K562 (cell line): Measurements from ENCODE around the gene BRMS1. TPM values are rescaled to one million over a fixed set of nuclear protein-coding genes. Genes with fewer than 3 reads are reported as not detected.

Experiments
- CEBPG ChIP-seq, 3 experiments: fragments of 200-800 bp in 1 of 3; sonication (Bioruptor generic) in 1 of 3; sonication (generic) in 1 of 3; formaldehyde crosslinking in 1 of 3; IDR thresholded peaks in 2 of 3; conservative IDR thresholded peaks in 1 of 3; 2 replicates each; pipeline versions ENCODE4 v1.6.1 to v1.8.0; 2016 to 2022; ENCODE audit warnings: missing compliant biosample characterization in 2 of 3, missing genetic modification characterization in 2 of 3, mild to moderate bottlenecking in 1 of 3, missing genetic modification reagents in 1 of 3
- ESRRA ChIP-seq: fragments of 450-650 bp; IDR thresholded peaks from 2 replicates; pipeline ENCODE4 v1.6.1; 2014; ENCODE audit warnings: low read depth, mild to moderate bottlenecking, moderate library complexity, borderline replicate concordance
- FOXM1 ChIP-seq, 2 experiments: fragments of 450-650 bp in 1 of 2; sonication (generic) in 1 of 2; formaldehyde crosslinking in 1 of 2; IDR thresholded peaks; 2 replicates each; pipeline versions ENCODE4 v1.6.1 to v1.9.0; 2017 to 2022; ENCODE audit warnings: low read depth in 2 of 2, mild to moderate bottlenecking in 2 of 2, missing genetic modification reagents in 1 of 2, moderate library complexity in 1 of 2
- KLF16 ChIP-seq: IDR thresholded peaks from 2 replicates; pipeline ENCODE4 v1.6.1; 2016; ENCODE audit warnings: antibody characterized with exemption
- SNIP1 ChIP-seq: fragments of 450-650 bp; IDR thresholded peaks from 2 replicates; pipeline ENCODE4 v1.7.1; 2017; ENCODE audit warnings: low read depth, mild to moderate bottlenecking
- SRSF3 ChIP-seq: fragments of 200-400 bp; formaldehyde crosslinking; IDR thresholded peaks from 2 replicates; pipeline ENCODE4 v1.6.1; 2016; ENCODE audit warnings: mild to moderate bottlenecking, low read length, moderate library complexity; ENCODE audit not compliant: insufficient read depth
- TAF15 ChIP-seq: fragments of 200-400 bp; formaldehyde crosslinking; IDR thresholded peaks from 2 replicates; pipeline ENCODE4 v1.6.1; 2017; ENCODE audit warnings: mild to moderate bottlenecking, low read depth, low read length, moderate library complexity
- XRCC5 ChIP-seq: fragments of 200-400 bp; formaldehyde crosslinking; IDR thresholded peaks from 2 replicates; pipeline ENCODE4 v1.6.1; 2017; ENCODE audit warnings: low read depth, mild to moderate bottlenecking, low read length
- polyA plus RNA-seq, 8 experiments: library from polyadenylated mRNA; depleted of rRNA in 4 of 8; stranded (reverse) in 5 of 8; unstranded in 3 of 8; fragments of >200 nt; fragmentation: Nextera tagmentation in 2 of 8; fragmentation: Illumina TruSeq in 1 of 8; extraction: Ambion mirVana in 2 of 8; extraction: Trizol in 1 of 8; gene quantifications; 2 replicates each; pipeline versions ENCODE4 v1.2.1 to v1.2.3, GENCODE V29; 2011 to 2014; ENCODE audit warnings: inconsistent platforms in 1 of 8, missing spikeins in 1 of 8
- total RNA-seq, 7 experiments: library from RNA; depleted of rRNA in 6 of 7; stranded (reverse); fragments of >200 nt in 6 of 7; fragmentation: Illumina TruSeq in 2 of 7; extraction: Trizol in 2 of 7; gene quantifications; 2 replicates each; pipeline versions ENCODE4 v1.2.1 to v1.2.3, GENCODE V29; 2011 to 2021; ENCODE audit warnings: low replicate concordance in 1 of 7
- TF ChIP-seq, protein P1 (sequence below), 2 experiments: IDR thresholded peaks; 2 replicates each; pipeline ENCODE4 v1.6.1; 2011; ENCODE audit warnings: borderline replicate concordance in 1 of 2, control low read depth in 1 of 2, low read depth in 1 of 2, low read length in 1 of 2, mild to moderate bottlenecking in 1 of 2, mixed read lengths in 1 of 2, moderate library complexity in 1 of 2; ENCODE audit not compliant: insufficient read depth in 1 of 2, insufficient read length in 1 of 2, poor library complexity in 1 of 2, severe bottlenecking in 1 of 2; ENCODE audit errors: extremely low read depth in 1 of 2
- TF ChIP-seq, protein P2 (sequence below): fragments of 450-650 bp; IDR thresholded peaks from 2 replicates; pipeline ENCODE4 v1.6.1; 2016; ENCODE audit warnings: missing biosample characterization, missing genetic modification characterization
- TF ChIP-seq, protein P3 (sequence below): IDR thresholded peaks from 3 replicates; pipeline ENCODE4 v1.6.1; 2011; ENCODE audit warnings: borderline replicate concordance, mild to moderate bottlenecking, moderate library complexity; ENCODE audit not compliant: insufficient read length; ENCODE audit errors: extremely low read depth
- TF ChIP-seq, protein P4 (sequence below): fragments of 450-650 bp; IDR thresholded peaks from 2 replicates; pipeline ENCODE4 v1.6.1; 2016; ENCODE audit warnings: borderline replicate concordance

Gene BRMS1
- total and polyA plus RNA-seq, 9 of the 15 experiments (the other 6 are each of a cell fraction or from before 2014, with no cell fraction given), result 2.2 to 78.8 (median 33.4) TPM

DNA sequence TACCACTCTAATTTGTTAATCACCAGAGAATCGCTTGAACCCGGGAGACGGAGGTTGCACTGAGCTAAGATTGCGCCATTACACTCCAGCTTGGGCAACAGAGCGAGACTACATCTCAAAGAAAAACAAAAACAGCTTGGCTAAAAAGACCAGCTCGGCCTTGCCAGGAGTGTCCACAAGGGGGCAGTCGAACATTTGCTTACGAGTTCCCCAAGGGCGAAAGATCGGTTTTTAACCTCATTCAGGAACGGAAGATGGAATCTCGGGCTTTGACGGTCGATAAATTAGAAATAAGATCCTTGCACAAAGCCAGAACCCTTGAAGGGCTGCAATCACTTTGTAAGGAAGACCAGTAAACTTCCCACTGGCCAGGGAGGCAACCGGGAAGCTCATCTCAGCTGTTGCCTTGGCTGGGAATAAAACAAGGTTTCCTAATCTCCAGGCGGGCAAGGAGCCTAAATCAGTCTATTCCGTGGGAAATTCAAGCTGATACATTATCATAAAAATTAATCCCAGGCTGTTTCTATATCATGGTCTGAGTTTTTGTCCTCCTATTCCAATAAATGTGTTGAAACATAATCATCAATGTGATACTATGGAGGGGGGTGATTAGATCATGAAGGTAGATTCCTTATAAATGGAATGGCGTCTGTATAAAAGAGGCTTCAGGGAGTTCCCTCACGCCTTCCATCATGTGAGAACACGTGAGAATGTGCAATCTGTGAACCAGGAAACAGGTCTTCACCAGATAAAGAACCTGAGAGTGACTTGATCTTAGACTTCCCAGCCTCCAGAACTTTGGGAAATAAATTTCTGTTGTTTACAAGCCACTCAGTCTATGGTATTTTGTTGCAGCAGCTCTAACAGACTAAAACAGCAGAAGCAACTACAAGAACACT, 41.5 kb upstream of the BRMS1 start (continued):
- TF ChIP-seq, protein P1, sequence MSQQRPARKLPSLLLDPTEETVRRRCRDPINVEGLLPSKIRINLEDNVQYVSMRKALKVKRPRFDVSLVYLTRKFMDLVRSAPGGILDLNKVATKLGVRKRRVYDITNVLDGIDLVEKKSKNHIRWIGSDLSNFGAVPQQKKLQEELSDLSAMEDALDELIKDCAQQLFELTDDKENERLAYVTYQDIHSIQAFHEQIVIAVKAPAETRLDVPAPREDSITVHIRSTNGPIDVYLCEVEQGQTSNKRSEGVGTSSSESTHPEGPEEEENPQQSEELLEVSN (IDR thresholded peaks at IDR 0.05; ENCODE audit: borderline replicate concordance in 1 of 2, extremely low read depth in 1 of 2, insufficient read depth in 1 of 2, insufficient read length in 1 of 2, low read depth in 1 of 2, low read length in 1 of 2, poor library complexity in 1 of 2, severe bottlenecking in 1 of 2), result no peak
- TF ChIP-seq CEBPG (CRISPR knock-in tag; IDR thresholded peaks at IDR 0.05), result peak; percentile 80
- TF ChIP-seq CEBPG (tag; conservative IDR thresholded peaks at IDR 0.05 in 1 of 2, IDR thresholded peaks at IDR 0.05 in 1 of 2), result peak; percentile 83 to 91
- TF ChIP-seq KLF16, result peak; percentile 40; the same call in 1 of the 2 replicates
- TF ChIP-seq XRCC5, result peak; percentile 74; the same call in 1 of the 2 replicates
- TF ChIP-seq FOXM1 (IDR thresholded peaks at IDR 0.05; ENCODE audit: low read depth), result 0 out of 2 replicates have a peak, but pooled peaks have one; percentile 14
- TF ChIP-seq FOXM1 (CRISPR knock-in tag; IDR thresholded peaks at IDR 0.05; ENCODE audit: low read depth), result no peak
- TF ChIP-seq, protein P2, sequence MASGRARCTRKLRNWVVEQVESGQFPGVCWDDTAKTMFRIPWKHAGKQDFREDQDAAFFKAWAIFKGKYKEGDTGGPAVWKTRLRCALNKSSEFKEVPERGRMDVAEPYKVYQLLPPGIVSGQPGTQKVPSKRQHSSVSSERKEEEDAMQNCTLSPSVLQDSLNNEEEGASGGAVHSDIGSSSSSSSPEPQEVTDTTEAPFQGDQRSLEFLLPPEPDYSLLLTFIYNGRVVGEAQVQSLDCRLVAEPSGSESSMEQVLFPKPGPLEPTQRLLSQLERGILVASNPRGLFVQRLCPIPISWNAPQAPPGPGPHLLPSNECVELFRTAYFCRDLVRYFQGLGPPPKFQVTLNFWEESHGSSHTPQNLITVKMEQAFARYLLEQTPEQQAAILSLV (tag), result 0 out of 2 replicates have a peak, but pooled peaks have one; percentile 46
- peak; percentile 49; the same call in 1 of the 2 replicates for TF ChIP-seq ESRRA
- no peak for TF ChIP-seq SNIP1
- TF ChIP-seq TAF15, result no peak
- TF ChIP-seq, protein P3, sequence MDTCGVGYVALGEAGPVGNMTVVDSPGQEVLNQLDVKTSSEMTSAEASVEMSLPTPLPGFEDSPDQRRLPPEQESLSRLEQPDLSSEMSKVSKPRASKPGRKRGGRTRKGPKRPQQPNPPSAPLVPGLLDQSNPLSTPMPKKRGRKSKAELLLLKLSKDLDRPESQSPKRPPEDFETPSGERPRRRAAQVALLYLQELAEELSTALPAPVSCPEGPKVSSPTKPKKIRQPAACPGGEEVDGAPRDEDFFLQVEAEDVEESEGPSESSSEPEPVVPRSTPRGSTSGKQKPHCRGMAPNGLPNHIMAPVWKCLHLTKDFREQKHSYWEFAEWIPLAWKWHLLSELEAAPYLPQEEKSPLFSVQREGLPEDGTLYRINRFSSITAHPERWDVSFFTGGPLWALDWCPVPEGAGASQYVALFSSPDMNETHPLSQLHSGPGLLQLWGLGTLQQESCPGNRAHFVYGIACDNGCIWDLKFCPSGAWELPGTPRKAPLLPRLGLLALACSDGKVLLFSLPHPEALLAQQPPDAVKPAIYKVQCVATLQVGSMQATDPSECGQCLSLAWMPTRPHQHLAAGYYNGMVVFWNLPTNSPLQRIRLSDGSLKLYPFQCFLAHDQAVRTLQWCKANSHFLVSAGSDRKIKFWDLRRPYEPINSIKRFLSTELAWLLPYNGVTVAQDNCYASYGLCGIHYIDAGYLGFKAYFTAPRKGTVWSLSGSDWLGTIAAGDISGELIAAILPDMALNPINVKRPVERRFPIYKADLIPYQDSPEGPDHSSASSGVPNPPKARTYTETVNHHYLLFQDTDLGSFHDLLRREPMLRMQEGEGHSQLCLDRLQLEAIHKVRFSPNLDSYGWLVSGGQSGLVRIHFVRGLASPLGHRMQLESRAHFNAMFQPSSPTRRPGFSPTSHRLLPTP, result no peak
- TF ChIP-seq, protein P4, sequence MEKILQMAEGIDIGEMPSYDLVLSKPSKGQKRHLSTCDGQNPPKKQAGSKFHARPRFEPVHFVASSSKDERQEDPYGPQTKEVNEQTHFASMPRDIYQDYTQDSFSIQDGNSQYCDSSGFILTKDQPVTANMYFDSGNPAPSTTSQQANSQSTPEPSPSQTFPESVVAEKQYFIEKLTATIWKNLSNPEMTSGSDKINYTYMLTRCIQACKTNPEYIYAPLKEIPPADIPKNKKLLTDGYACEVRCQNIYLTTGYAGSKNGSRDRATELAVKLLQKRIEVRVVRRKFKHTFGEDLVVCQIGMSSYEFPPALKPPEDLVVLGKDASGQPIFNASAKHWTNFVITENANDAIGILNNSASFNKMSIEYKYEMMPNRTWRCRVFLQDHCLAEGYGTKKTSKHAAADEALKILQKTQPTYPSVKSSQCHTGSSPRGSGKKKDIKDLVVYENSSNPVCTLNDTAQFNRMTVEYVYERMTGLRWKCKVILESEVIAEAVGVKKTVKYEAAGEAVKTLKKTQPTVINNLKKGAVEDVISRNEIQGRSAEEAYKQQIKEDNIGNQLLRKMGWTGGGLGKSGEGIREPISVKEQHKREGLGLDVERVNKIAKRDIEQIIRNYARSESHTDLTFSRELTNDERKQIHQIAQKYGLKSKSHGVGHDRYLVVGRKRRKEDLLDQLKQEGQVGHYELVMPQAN, result no peak
- TF ChIP-seq SRSF3, result no peak
